Mesendoderm (in vitro differentiated cells): ENCODE results near the gene TIMM21.

Experiments used
- DNase-seq: peaks from one replicate; pipeline ENCODE4 v3.0.0; 2013
- H2AK5ac ChIP-seq: 2 replicates; pipeline ENCODE4 v1.6.1; 2013; ENCODE audit warnings: low read length, inconsistent platforms
- H2BK120ac ChIP-seq: 2 replicates; pipeline ENCODE4 v1.6.1; 2013; ENCODE audit warnings: low read depth, mild to moderate bottlenecking, low read length, moderate library complexity, mixed read lengths
- H2BK15ac ChIP-seq: replicated peaks from 2 replicates; pipeline ENCODE4 v1.6.1; 2013; ENCODE audit warnings: low read depth, mild to moderate bottlenecking, moderate library complexity
- H2BK5ac ChIP-seq: 2 replicates; pipeline ENCODE4 v1.6.1; 2013; ENCODE audit warnings: low read length, inconsistent platforms
- H3K18ac ChIP-seq: 2 replicates; pipeline ENCODE4 v1.6.1; 2013; ENCODE audit warnings: mild to moderate bottlenecking, low read length, mixed read lengths
- H3K23ac ChIP-seq: one replicate; pipeline ENCODE4 v1.6.1; 2013; ENCODE audit warnings: low read length
- H3K27ac ChIP-seq: 2 replicates; pipeline ENCODE4 v1.5.1; 2013; ENCODE audit warnings: low read depth, mild to moderate bottlenecking, inconsistent platforms, low read length, moderate library complexity
- H3K27me3 ChIP-seq: 2 replicates; pipeline ENCODE4 v1.6.1; 2013; ENCODE audit warnings: low read length, control low read depth, mild to moderate bottlenecking, inconsistent platforms; ENCODE audit not compliant: insufficient read depth, poor library complexity
- H3K36me3 ChIP-seq: 2 replicates; pipeline ENCODE4 v1.6.1; 2013; ENCODE audit warnings: low read length, inconsistent platforms; ENCODE audit not compliant: control insufficient read depth, insufficient read depth
- H3K4ac ChIP-seq: one replicate; pipeline ENCODE4 v1.6.1; 2013; ENCODE audit warnings: low read depth, mild to moderate bottlenecking, low read length, moderate library complexity
- H3K4me1 ChIP-seq: 2 replicates; pipeline ENCODE4 v1.6.1; 2013; ENCODE audit warnings: low read depth, low read length, inconsistent platforms; ENCODE audit not compliant: control insufficient read depth
- H3K4me2 ChIP-seq: 2 replicates; pipeline ENCODE4 v1.6.1; 2013; ENCODE audit warnings: low read length
- H3K4me3 ChIP-seq: 2 replicates; pipeline ENCODE4 v1.5.1; 2013; ENCODE audit warnings: mild to moderate bottlenecking, low read length
- H3K56ac ChIP-seq: one replicate; pipeline ENCODE4 v1.6.1; 2013; ENCODE audit warnings: low read length
- H3K79me1 ChIP-seq: 2 replicates; pipeline ENCODE4 v1.6.1; 2013; ENCODE audit warnings: low read length, inconsistent platforms
- H3K79me2 ChIP-seq: 2 replicates; pipeline ENCODE4 v1.6.1; 2013; ENCODE audit warnings: mild to moderate bottlenecking, low read length; ENCODE audit not compliant: control insufficient read depth, insufficient read depth
- H3K9ac ChIP-seq: 2 replicates; pipeline ENCODE4 v1.6.1; 2013; ENCODE audit warnings: low read length, inconsistent platforms
- H4K5ac ChIP-seq: one replicate; pipeline ENCODE4 v1.6.1; 2013; ENCODE audit warnings: low read length
- H4K8ac ChIP-seq: one replicate; pipeline ENCODE4 v1.6.1; 2013; ENCODE audit warnings: low read depth, mild to moderate bottlenecking, control low read depth, low read length, moderate library complexity
- WGBS: extraction: QIAGEN DNeasy Blood & Tissue Kit; methylation state at CpG from one replicate; pipeline ENCODE4 v1.1.7; 2013; ENCODE audit warnings: low lambda C conversion rate, missing lambda C conversion rate; ENCODE audit not compliant: insufficient coverage; ENCODE audit errors: extremely low coverage; 5-methylcytosine and 5-hydroxymethylcytosine counted together

TIMM21 gene

GRCh38 chr18:74190086-74190485, 41.8 kb downstream of the TIMM21 start:
- no peak overlapping the region for H2BK15ac ChIP-seq
- no peak overlapping the region for H2BK120ac ChIP-seq
- H3K4me1 ChIP-seq, result no peaks in the 10 kb centered on the region
- no CpG with 5 or more reads among the region's 4 CpGs for WGBS
- H3K9ac ChIP-seq, result no peak overlapping the region
- no peaks in the 10 kb centered on the region for H3K79me2 ChIP-seq
- no peak overlapping the region for H3K4me2 ChIP-seq
- H3K4me3 ChIP-seq, result no peak overlapping the region
- no peak overlapping the region for H4K5ac ChIP-seq
- no peak overlapping the region for H4K8ac ChIP-seq
- DNase-seq, result no peak
- no peak overlapping the region for H3K56ac ChIP-seq
- no peaks in the 10 kb centered on the region for H3K36me3 ChIP-seq
- no peak overlapping the region for H3K18ac ChIP-seq
- H2BK5ac ChIP-seq, result no peak overlapping the region
- H3K27me3 ChIP-seq, result no peaks in the 10 kb centered on the region
- no peak overlapping the region for H2AK5ac ChIP-seq
- no peak overlapping the region for H3K4ac ChIP-seq
- H3K27ac ChIP-seq, result no peak overlapping the region
- no peaks in the 10 kb centered on the region for H3K79me1 ChIP-seq
- H3K23ac ChIP-seq, result no peak overlapping the region

- Histone ChIP-seq H3K18ac (no peak overlapping the region), H3K4me2 (no peak overlapping the region), H3K79me2 (no peaks in the 10 kb centered on the region), H2AK5ac (no peak overlapping the region), H3K4me3 (no peak overlapping the region), H2BK5ac (no peak overlapping the region), H3K4me1 (no peaks in the 10 kb centered on the region), H3K79me1 (no peaks in the 10 kb centered on the region), H3K56ac (no peak overlapping the region), H3K9ac (no peak overlapping the region), H2BK120ac (no peak overlapping the region), H3K27ac (no peak overlapping the region), H3K27me3 (no peaks in the 10 kb centered on the region), H3K36me3 (no peaks in the 10 kb centered on the region), H2BK15ac (no peak overlapping the region), H3K4ac (no peak overlapping the region), H4K8ac (no peak overlapping the region), H3K23ac (no peak overlapping the region), H4K5ac (no peak overlapping the region)
- WGBS, result no CpG with 5 or more reads among the region's 14 CpGs
- no peak for DNase-seq
Observed at GRCh38 chr18:74191577-74191976, 43.3 kb downstream of the TIMM21 start.

- no peak overlapping the region for H4K5ac ChIP-seq
- no peak overlapping the region for H2BK15ac ChIP-seq
- no peak overlapping the region for H3K9ac ChIP-seq
- no peak overlapping the region for H3K27ac ChIP-seq
- no peaks in the 10 kb centered on the region for H3K4me1 ChIP-seq
- no peaks in the 10 kb centered on the region for H3K27me3 ChIP-seq
- peak overlapping the region; percentile 52 for H3K23ac ChIP-seq
- H2BK120ac ChIP-seq, result no peak overlapping the region
- no peak overlapping the region for H3K56ac ChIP-seq
- H3K4me2 ChIP-seq, result no peak overlapping the region
- no peak overlapping the region for H3K4ac ChIP-seq
- H3K36me3 ChIP-seq, result no peaks in the 10 kb centered on the region
- no peaks in the 10 kb centered on the region for H3K79me2 ChIP-seq
- no peaks in the 10 kb centered on the region for H3K79me1 ChIP-seq
- no CpG with 5 or more reads among the region's 3 CpGs for WGBS
- H2AK5ac ChIP-seq, result no peak overlapping the region
- no peak for DNase-seq
- H3K18ac ChIP-seq, result no peak overlapping the region
- no peak overlapping the region for H3K4me3 ChIP-seq
- no peak overlapping the region for H2BK5ac ChIP-seq
- H4K8ac ChIP-seq, result no peak overlapping the region
Observed at GRCh38 chr18:74194691-74195090, 46.4 kb downstream of the TIMM21 start.

- no peaks in the 10 kb centered on the region for H3K27me3 ChIP-seq
Observed at GRCh38 chr18:74196220-74197119, 48.1 kb downstream of the TIMM21 start.

GRCh38 chr18:74197705-74198341, 49.5 kb downstream of the TIMM21 start:
- H3K79me2 ChIP-seq, result no peaks in the 10 kb centered on the region
- no peak overlapping the region for H3K9ac ChIP-seq
- H4K5ac ChIP-seq, result no peak overlapping the region
- H3K4ac ChIP-seq, result no peak overlapping the region
- H3K4me1 ChIP-seq, result no peaks in the 10 kb centered on the region
- no peak overlapping the region for H3K18ac ChIP-seq
- H3K56ac ChIP-seq, result no peak overlapping the region
- H3K23ac ChIP-seq, result no peak overlapping the region
- DNase-seq, result no peak
- no peak overlapping the region for H2BK15ac ChIP-seq
- no peak overlapping the region for H4K8ac ChIP-seq
- H3K36me3 ChIP-seq, result no peaks in the 10 kb centered on the region
- no peak overlapping the region for H2BK5ac ChIP-seq
- H2BK120ac ChIP-seq, result no peak overlapping the region
- H3K4me3 ChIP-seq, result no peak overlapping the region
- no peak overlapping the region for H2AK5ac ChIP-seq
- no CpG with 5 or more reads among the region's 11 CpGs for WGBS
- H3K79me1 ChIP-seq, result no peaks in the 10 kb centered on the region
- no peak overlapping the region for H3K4me2 ChIP-seq
- H3K27me3 ChIP-seq, result no peaks in the 10 kb centered on the region
- no peak overlapping the region for H3K27ac ChIP-seq

More at GRCh38 chr18:74196220-74197119, 48.1 kb downstream of the TIMM21 start:
- peak overlapping the region; percentile 79 for H3K56ac ChIP-seq
- no peaks in the 10 kb centered on the region for H3K4me1 ChIP-seq
- no CpG with 5 or more reads among the region's 9 CpGs for WGBS
- no peak overlapping the region for H3K4me3 ChIP-seq
- H3K79me1 ChIP-seq, result no peaks in the 10 kb centered on the region
- H3K4me2 ChIP-seq, result peak overlapping the region; percentile 45
- no peak overlapping the region for H4K5ac ChIP-seq
- no peaks in the 10 kb centered on the region for H3K79me2 ChIP-seq
- H2BK120ac ChIP-seq, result no peak overlapping the region
- DNase-seq, result peak; percentile 74
- no peak overlapping the region for H4K8ac ChIP-seq
- no peak overlapping the region for H3K23ac ChIP-seq
- H2AK5ac ChIP-seq, result no peak overlapping the region
- H3K27ac ChIP-seq, result no peak overlapping the region
- H3K9ac ChIP-seq, result no peak overlapping the region
- H2BK5ac ChIP-seq, result no peak overlapping the region
- no peak overlapping the region for H3K18ac ChIP-seq
- H3K4ac ChIP-seq, result no peak overlapping the region
- no peak overlapping the region for H2BK15ac ChIP-seq
- no peaks in the 10 kb centered on the region for H3K36me3 ChIP-seq
